Measurements from ENCODE around the gene BMP5. TPM values are rescaled to one million over a fixed set of nuclear protein-coding genes. Genes with fewer than 3 reads are reported as not detected.

BMP5 gene
- total RNA-seq, 2 donors from 2014 or later: not detected

GRCh38 chr6:55895972-55896730 lies 20.8 kb upstream of the BMP5 start:
- ATAC-seq (replicated peaks in 1 of 2): no peak
- Mint-ChIP-seq H3K27ac (no peak overlapping the region), H3K4me3 (no peak overlapping the region), H3K9me3 (peaks cover 3 to 11% of the 10 kb centered on the region in 2 donors), H3K27me3 (ENCODE audit: low read depth) (no peaks in the 10 kb centered on the region), H3K36me3 (ENCODE audit: insufficient read depth in 2 of 2) (no peaks in the 10 kb centered on the region), H3K4me1 (ENCODE audit: low read depth) (no peaks in the 10 kb centered on the region)
- DNase-seq: no peak

- Mint-ChIP-seq H3K4me1 (ENCODE audit: low read depth) (no peaks in the 10 kb centered on the region), H3K27ac (no peak overlapping the region), H3K4me3 (no peak overlapping the region), H3K36me3 (ENCODE audit: insufficient read depth in 2 of 2) (no peaks in the 10 kb centered on the region), H3K9me3 (peaks cover 4 to 8% of the 10 kb centered on the region in 2 donors), H3K27me3 (ENCODE audit: low read depth) (no peaks in the 10 kb centered on the region)
- no peak for ATAC-seq (replicated peaks in 1 of 2)
- no peak for DNase-seq
These were observed 17.5 kb upstream of the BMP5 start for GRCh38 chr6:55892749-55893357.

- DNase-seq: no peak
- no peak for ATAC-seq (replicated peaks in 1 of 2)
- Mint-ChIP-seq H3K27ac (no peak overlapping the region), H3K36me3 (ENCODE audit: insufficient read depth in 2 of 2) (no peaks in the 10 kb centered on the region), H3K9me3 (peaks cover 2 to 4% of the 10 kb centered on the region in 2 donors), H3K4me1 (ENCODE audit: low read depth) (no peaks in the 10 kb centered on the region), H3K4me3 (no peak overlapping the region), H3K27me3 (ENCODE audit: low read depth) (no peaks in the 10 kb centered on the region)
These were observed 13.5 kb upstream of the BMP5 start for GRCh38 chr6:55888917-55889316.

- ATAC-seq (replicated peaks in 1 of 2): no peak
- Mint-ChIP-seq H3K4me1 (ENCODE audit: low read depth) (no peaks in the 10 kb centered on the region), H3K9me3 (peaks cover 1 to 2% of the 10 kb centered on the region in 2 donors), H3K36me3 (ENCODE audit: insufficient read depth in 2 of 2) (no peaks in the 10 kb centered on the region), H3K4me3 (no peak overlapping the region), H3K27me3 (ENCODE audit: low read depth) (no peaks in the 10 kb centered on the region), H3K27ac (no peak overlapping the region)
- no peak for DNase-seq
These were observed 10.9 kb upstream of the BMP5 start for GRCh38 chr6:55886185-55886836.

- Mint-ChIP-seq H3K27me3 (ENCODE audit: low read depth) (no peaks in the 10 kb centered on the region), H3K36me3 (ENCODE audit: insufficient read depth in 2 of 2) (no peaks in the 10 kb centered on the region), H3K4me1 (ENCODE audit: low read depth) (no peaks in the 10 kb centered on the region), H3K27ac (no peak overlapping the region), H3K9me3 (peaks cover 0 to 2% of the 10 kb centered on the region in 2 donors), H3K4me3 (no peak overlapping the region)
- DNase-seq (no peak), ATAC-seq (replicated peaks in 1 of 2) (no peak)
These were observed 7.6 kb upstream of the BMP5 start for GRCh38 chr6:55882718-55883569.

GRCh38 chr6:55877283-55877682 lies 1.9 kb upstream of the BMP5 start:
- DNase-seq (no peak), ATAC-seq (replicated peaks in 1 of 2) (no peak)
- Mint-ChIP-seq H3K4me3 (no peak overlapping the region), H3K4me1 (ENCODE audit: low read depth) (no peaks in the 10 kb centered on the region), H3K27me3 (ENCODE audit: low read depth) (no peaks in the 10 kb centered on the region), H3K27ac (no peak overlapping the region), H3K36me3 (ENCODE audit: insufficient read depth in 2 of 2) (no peaks in the 10 kb centered on the region), H3K9me3 (peaks cover 0 to 2% of the 10 kb centered on the region in 2 donors)

GRCh38 chr6:55874316-55874715 lies 1.1 kb downstream of the BMP5 start:
- Mint-ChIP-seq H3K4me3 (no peak overlapping the region), H3K27ac (no peak overlapping the region), H3K4me1 (ENCODE audit: low read depth) (peaks cover 6% of the 10 kb centered on the region), H3K36me3 (ENCODE audit: insufficient read depth in 2 of 2) (no peaks in the 10 kb centered on the region), H3K27me3 (ENCODE audit: low read depth) (no peaks in the 10 kb centered on the region), H3K9me3 (no peaks in the 10 kb centered on the region)
- ATAC-seq (replicated peaks in 1 of 2) (no peak), DNase-seq (no peak)

- H3K27me3 Mint-ChIP-seq (ENCODE audit: low read depth): no peaks in the 10 kb centered on the region
- DNase-seq: no peak
- ATAC-seq (replicated peaks in 1 of 2): no peak
- H3K27ac Mint-ChIP-seq: no peak overlapping the region
- H3K9me3 Mint-ChIP-seq: no peaks in the 10 kb centered on the region
- H3K4me1 Mint-ChIP-seq (ENCODE audit: low read depth): peaks cover 12% of the 10 kb centered on the region
- H3K36me3 Mint-ChIP-seq (ENCODE audit: insufficient read depth in 2 of 2): no peaks in the 10 kb centered on the region
- no peak overlapping the region for H3K4me3 Mint-ChIP-seq
These were observed 2.5 kb downstream of the BMP5 start for GRCh38 chr6:55872866-55873265.

- ATAC-seq (replicated peaks in 1 of 2): no peak
- Mint-ChIP-seq H3K27ac (no peak overlapping the region), H3K36me3 (ENCODE audit: insufficient read depth in 2 of 2) (no peaks in the 10 kb centered on the region), H3K4me3 (no peak overlapping the region), H3K9me3 (peaks cover 1 to 5% of the 10 kb centered on the region in 2 donors), H3K27me3 (ENCODE audit: low read depth) (no peaks in the 10 kb centered on the region), H3K4me1 (ENCODE audit: low read depth) (peaks cover 12% of the 10 kb centered on the region)
- no peak for DNase-seq
These were observed 5.1 kb downstream of the BMP5 start for GRCh38 chr6:55870181-55870813.

- no peak overlapping the region for H3K4me3 Mint-ChIP-seq
- ATAC-seq (replicated peaks in 1 of 2) (no peak), DNase-seq (no peak)
- H3K4me1 Mint-ChIP-seq (ENCODE audit: low read depth): peaks cover 12% of the 10 kb centered on the region
- no peaks in the 10 kb centered on the region for H3K27me3 Mint-ChIP-seq (ENCODE audit: low read depth)
- no peak overlapping the region for H3K27ac Mint-ChIP-seq
- H3K9me3 Mint-ChIP-seq: peaks cover 1 to 5% of the 10 kb centered on the region in 2 donors
- no peaks in the 10 kb centered on the region for H3K36me3 Mint-ChIP-seq (ENCODE audit: insufficient read depth in 2 of 2)
These were observed 5.7 kb downstream of the BMP5 start for GRCh38 chr6:55869674-55870073.

- Mint-ChIP-seq H3K4me1 (ENCODE audit: low read depth) (peaks cover 12% of the 10 kb centered on the region), H3K27me3 (ENCODE audit: low read depth) (no peaks in the 10 kb centered on the region), H3K4me3 (peak overlapping the region; percentile 8 to 24), H3K36me3 (ENCODE audit: insufficient read depth in 2 of 2) (no peaks in the 10 kb centered on the region), H3K27ac (peak overlapping the region; percentile 38), H3K9me3 (peaks cover 1 to 5% of the 10 kb centered on the region in 2 donors)
- ATAC-seq (replicated peaks in 1 of 2) (peak; percentile 97 to 98), DNase-seq (peak; percentile 33 to 54)
These were observed 6.5 kb downstream of the BMP5 start for GRCh38 chr6:55868771-55869479.

- H3K27me3 Mint-ChIP-seq (ENCODE audit: low read depth): no peaks in the 10 kb centered on the region
- ATAC-seq (replicated peaks in 1 of 2) (no peak), DNase-seq (no peak)
- no peak overlapping the region for H3K4me3 Mint-ChIP-seq
- peaks cover 12% of the 10 kb centered on the region for H3K4me1 Mint-ChIP-seq (ENCODE audit: low read depth)
- H3K9me3 Mint-ChIP-seq: peaks cover 1 to 5% of the 10 kb centered on the region in 2 donors
- peak overlapping the region; percentile 38 for H3K27ac Mint-ChIP-seq
- H3K36me3 Mint-ChIP-seq (ENCODE audit: insufficient read depth in 2 of 2): no peaks in the 10 kb centered on the region
These were observed 7.2 kb downstream of the BMP5 start for GRCh38 chr6:55868176-55868575.
